Effector CD4-positive, alpha-beta T cell (primary cell): ENCODE measurements around the gene TSPAN15.

Experiments
- DNase-seq: peaks from one replicate; pipeline ENCODE4 v3.0.0-alpha.2; 2020

The TSPAN15 gene

GRCh38 chr10:69418052-69418752, 33.1 kb upstream of the TSPAN15 start:
- no peak for DNase-seq

- no peak for DNase-seq
These were observed 32.0 kb upstream of the TSPAN15 start for GRCh38 chr10:69419096-69419743.

GRCh38 chr10:69419744-69420126, 31.5 kb upstream of the TSPAN15 start:
- no peak for DNase-seq

- DNase-seq: no peak
These were observed 29.5 kb upstream of the TSPAN15 start for GRCh38 chr10:69421611-69422308.

DNA sequence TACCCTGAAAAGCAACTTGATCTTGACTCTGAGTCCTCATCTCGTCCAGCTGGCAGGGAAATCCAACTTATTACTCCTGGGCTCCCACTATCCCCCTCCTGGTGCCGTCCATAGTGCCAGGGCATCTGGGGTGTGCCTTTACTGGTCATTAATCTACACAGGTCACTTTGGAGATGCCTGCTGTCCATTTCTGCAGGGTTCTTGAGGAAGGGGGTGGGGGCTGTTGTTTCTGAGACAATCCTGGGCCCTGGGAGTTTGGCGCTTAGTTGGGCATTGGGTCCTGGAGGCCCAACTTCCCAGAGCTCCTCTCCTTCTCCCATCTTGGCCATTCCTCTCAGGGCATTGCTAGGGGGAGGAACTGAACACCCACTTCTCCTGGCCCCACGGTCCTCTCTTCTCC, 28.6 kb upstream of the TSPAN15 start:
- no peak for DNase-seq

DNA sequence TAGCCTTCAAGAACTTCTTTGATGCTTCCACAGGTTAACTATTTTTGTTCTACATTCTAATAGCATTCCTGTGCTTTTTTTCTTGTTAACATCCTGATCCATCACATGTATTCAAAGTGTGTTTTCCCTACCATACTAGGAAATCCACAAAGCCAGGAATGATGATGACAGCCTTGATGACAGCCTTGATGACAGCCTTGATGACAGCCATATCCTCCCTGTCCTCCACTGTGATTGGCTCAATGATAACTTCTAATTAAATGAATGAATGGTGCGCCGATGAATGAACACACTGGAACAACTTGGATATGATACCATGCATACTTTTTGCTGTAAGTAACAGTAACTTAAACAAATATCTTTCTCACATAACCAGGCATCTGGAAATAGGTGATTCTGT, 26.2 kb upstream of the TSPAN15 start:
- no peak for DNase-seq

DNA sequence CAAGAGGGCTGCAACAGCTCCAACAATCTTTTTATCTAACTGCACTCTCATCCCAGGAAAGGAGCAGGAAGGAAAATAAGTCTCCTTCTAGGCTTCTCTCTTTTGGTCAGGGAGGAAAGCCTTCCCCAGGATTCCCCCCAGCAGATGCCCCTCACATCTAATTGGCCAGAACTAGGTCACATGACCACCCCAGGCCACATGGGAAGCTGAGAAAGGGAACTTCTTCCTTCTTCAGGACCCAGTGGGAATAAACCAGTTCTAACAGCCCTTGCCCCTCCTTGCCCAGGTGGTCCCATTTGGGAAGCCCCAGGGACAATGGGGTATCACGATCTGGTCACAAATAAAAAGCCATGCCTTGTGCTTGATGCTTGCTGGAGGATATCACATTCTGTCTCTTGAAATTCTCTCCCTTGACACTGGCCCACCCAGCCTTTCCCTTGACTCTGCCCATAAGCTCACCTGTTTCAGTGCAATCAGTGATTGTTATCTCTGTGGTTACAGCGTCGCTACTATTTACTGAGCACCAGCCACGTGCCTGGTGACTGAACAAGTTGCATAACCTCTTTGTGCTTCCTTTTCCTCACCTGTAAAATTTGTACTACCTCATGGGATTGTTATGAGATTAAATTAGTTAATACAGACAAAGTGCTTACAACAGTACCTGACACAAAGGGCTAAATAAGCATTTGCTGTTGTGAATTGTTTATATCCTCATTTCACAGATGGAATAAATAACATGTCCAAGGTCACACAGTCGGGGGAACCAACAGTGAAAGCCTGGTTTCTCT, 25.6 kb upstream of the TSPAN15 start:
- peak; percentile 32 for DNase-seq

- no peak for DNase-seq
These were observed 24.9 kb upstream of the TSPAN15 start for GRCh38 chr10:69426376-69426727.

- no peak for DNase-seq
These were observed 23.1 kb upstream of the TSPAN15 start for GRCh38 chr10:69428165-69428564.

GRCh38 chr10:69434169-69434568, 17.1 kb upstream of the TSPAN15 start:
- no peak for DNase-seq

DNA sequence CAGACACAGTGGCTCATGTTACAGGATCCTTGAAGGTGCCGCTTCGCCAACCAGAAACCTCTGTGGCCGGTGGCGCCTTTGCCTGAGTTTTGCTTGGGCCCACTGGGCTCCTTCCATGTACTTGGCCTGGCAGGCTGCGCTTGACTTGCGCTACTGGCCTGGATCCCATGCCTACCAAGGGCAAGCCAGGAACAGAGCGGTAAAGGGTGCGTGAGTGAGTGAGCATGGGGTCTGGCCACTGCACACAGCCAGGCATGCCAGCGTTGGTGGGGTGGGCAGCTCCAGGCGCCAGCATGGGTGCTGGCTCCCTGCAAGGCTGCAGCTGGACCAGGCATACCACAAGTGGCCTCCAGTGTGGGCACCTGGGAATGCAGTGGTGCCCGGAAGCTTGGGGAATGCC, 16.3 kb upstream of the TSPAN15 start:
- no peak for DNase-seq

GRCh38 chr10:69435966-69436520, 15.2 kb upstream of the TSPAN15 start:
- no peak for DNase-seq

DNA sequence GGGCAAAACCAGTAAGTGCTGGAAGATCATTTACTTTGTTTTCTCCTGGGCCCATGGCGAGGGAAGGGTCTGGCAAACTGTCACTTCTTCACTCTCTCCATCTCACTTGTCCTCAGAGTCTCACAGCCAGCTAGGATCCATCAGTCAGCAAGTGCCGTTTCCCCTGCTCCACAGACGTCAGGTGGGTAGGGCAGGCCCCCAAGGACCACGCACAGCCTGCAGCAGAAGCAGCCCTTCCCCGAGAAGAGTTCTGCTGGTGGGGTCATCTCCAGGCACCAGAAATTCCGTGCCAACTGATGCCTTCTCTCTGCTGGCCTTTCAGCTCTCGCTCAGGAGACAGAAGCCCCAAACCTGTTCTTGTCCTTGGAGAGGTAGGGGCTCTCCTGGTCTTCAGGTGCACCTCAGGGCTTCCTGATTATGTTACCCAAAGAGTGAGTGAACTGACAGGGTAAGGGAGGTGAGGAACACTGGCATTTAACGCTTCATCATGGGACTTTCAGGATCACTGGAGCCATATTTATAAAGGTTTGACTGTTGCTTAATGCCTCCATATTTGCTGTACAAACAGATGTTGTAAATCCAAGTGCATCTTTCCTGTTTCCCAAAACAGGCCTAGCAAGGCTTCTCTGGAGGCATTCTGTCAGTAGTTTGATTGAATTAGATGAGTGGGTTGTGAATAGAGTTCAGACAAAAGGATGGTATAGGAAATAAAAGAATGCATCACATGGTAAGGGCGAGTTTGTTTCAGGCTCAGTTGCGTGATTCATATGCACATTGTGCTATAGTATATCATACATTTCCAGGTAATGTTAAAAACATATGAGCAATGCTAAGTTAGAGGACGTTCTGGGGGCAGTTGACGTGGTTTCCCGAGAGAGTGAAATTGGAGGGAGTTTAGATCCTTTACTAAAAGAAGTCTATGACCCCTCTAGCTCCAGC, 13.7 kb upstream of the TSPAN15 start:
- no peak for DNase-seq

DNA sequence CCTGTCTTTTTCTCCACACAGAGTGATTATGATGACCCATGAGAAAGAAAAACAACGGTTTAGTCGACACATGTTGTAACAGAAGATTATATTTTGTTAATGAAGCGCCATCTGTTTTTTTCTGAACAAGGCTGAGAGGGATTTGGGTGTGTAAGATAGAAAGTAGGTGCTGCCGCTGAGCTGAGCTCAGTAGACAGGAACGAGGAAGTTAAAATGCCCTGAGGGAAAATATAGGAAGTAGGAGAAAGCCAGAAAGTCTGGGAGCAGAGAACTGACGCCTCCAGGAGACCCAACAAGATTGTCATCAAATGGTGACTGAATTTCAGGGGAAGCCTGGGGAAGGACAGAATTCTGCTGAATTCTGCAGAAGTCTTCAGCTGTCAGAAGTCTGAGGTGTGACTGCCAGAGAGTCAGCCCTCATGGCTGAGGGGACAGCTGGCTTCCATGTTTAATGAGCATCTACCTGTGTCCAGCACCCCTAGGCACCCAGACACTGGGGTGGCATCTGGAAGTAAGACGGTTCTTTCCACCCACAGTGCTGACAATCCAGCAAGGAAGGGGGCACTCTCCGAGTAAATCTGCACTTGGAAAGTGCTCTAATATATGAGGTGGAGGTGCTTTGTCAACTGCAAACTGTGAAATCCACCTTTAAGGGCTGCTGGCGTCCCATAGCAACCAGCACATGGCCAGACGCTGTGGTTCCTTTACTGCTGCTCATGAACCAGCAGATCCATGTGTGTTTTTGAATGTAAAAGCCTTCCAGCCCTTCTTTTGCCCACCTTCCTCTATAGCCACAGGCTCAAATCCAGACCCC, 12.5 kb upstream of the TSPAN15 start:
- DNase-seq: no peak

GRCh38 chr10:69439350-69439739, 11.9 kb upstream of the TSPAN15 start:
- DNase-seq: no peak

DNA sequence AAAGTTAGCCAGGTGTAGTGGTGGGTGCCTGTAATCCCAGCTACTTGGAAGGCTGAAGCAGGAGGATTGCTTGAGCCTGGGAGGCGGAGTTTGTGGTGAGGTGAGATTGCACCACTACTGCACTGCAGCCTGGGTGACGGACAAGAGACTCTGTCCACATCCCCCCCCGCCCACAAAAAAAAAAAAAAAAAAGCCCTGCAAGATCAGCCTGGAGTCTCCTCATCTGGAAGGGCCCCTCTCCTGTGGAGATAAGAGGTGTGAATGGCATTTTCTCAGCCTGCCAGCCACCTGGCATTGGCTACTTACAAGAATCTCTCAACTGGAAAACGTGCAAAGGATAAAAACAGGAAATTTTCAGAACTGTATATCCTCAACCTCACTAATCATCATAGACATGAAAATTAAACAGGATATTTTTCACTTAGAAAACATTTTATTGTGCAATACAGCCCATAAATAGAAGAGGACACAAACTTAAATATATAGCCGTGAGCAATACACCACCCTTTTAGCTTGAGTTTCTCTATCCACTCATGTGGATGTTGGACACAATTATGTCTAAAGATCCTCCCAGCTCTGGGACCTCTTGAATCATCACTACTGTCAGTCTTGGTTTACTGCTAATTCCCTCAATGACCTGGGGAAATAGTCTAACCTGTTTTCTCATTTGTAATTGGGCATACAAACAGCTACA, 11.3 kb upstream of the TSPAN15 start:
- no peak for DNase-seq

- no peak for DNase-seq
These were observed 7.9 kb upstream of the TSPAN15 start for GRCh38 chr10:69443354-69443753.

DNA sequence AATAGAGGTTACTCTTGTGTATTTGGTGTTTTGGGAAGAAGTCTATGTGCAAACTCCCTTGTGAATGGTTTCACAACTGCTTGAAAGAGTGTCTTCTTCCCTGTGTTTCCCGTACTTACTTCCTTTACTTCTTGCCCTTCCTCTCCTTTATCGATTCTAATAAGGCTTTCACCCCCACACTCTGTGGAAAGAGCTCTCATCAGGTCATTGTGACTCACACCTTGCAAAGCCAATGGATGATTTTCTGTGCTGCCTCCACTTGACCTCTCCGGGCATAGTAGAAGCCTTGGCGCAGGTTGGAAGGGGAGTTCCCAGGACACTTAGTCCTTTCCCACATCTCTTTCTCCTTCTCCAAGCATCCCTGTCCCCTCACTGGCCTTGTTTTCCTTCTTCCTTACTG, 6.2 kb upstream of the TSPAN15 start:
- no peak for DNase-seq

- DNase-seq: no peak
These were observed 5.0 kb upstream of the TSPAN15 start for GRCh38 chr10:69446229-69446628.

DNA sequence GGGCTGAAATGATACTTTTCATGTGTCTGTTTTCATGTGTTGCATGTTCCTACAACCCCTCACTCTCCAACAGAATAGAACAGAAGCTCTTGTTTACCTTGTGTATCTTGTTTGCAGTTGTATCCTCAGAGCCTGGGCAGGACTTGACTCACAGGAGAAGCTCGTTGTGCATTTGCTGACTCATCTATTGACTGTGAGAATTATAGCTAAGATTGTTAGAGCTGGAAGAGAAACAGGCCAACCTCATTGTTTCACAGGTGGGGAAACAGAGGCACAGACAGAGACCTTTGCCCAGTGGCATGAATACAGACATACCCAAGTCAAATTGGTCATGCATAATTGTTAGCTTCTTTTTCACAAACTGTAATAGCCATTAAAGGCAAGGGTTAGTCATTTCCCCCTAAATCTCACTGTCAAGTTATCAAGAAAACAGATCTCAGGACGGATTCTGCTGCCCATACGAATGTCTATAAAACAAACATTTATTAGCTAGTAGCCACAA, 4.6 kb upstream of the TSPAN15 start:
- DNase-seq: no peak
